ENCODE data around the gene BRMS1.

BRMS1 gene

DNA sequence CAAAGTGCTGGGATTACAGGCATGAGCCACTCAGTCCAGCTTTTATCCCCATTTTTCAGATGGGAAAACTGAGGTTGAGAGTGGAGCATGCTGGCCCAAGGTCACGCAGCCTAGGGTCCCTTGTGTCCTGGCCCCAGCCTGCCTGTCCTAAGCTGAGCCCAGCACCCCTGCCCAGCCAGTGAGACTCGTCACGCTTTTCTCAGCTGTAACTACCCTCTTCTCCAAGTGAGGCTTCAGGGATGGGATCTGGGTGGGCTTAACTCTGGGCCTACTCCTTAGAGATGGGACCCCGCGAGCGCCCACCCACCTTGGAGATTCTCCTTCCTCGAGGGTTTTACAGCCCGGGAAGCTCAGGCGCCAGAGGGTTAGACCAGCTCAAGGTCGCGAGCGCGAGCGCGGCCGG lies 53.6 kb downstream of the BRMS1 start:
- intact Hi-C loops (cut with DNase I) = loop anchor here (5.0 kb wide), 1 partner anchor 36 kb away; no protein-coding TSS in a partner anchor
- no peak for DNase-seq

DNA sequence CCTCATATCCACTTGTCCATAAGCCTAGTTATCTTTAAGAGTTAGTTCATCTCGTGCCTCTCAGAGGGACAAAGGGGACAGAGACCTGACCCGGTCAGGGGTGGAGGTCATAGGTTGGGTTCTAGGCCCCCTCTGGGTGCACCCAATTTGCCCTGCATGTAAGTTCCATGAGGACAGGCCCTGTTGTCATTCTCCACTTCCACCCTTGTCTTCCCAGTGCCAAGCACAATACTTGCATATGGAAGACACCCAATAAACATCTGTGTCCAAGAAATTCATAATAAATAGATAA lies 54.6 kb downstream of the BRMS1 start:
- intact Hi-C loops (cut with DNase I) = loop anchor here (5.0 kb wide), 1 partner anchor 37 kb away; no protein-coding TSS in a partner anchor

GRCh38 chr11:66289548-66290329 lies 55.2 kb downstream of the BRMS1 start:
- peak in 6 of 10 donors; percentile 56 to 92 (median 68) for DNase-seq
- intact Hi-C loops (cut with DNase I) = loop anchor here (5.0 kb wide), 1 partner anchor 38 kb away; no protein-coding TSS in a partner anchor

More for the DNA sequence above, 54.6 kb downstream of the BRMS1 start:
- no peak for DNase-seq

GRCh38 chr11:66288671-66289547 lies 56.0 kb downstream of the BRMS1 start, which contains the start of gene YIF1A:
TSS of gene YIF1A (minus strand) at chr11:66289143. CDS start at chr11:66288985, 158 bp downstream.
- intact Hi-C loops (cut with DNase I) = no loop called here

GRCh38 chr11:66287889-66288670 lies 56.8 kb downstream of the BRMS1 start:
- no peak for DNase-seq
- intact Hi-C loops (cut with DNase I) = no loop called here

More at GRCh38 chr11:66288671-66289547, 56.0 kb downstream of the BRMS1 start, which contains the start of gene YIF1A:
- peak; percentile 98 to 100 (median 99) for DNase-seq

All from posterior cingulate gyrus (tissue), 11 donors.